Measurements from ENCODE around the gene NF1.
"Not testable (repeated sequence)": the region's sequence is repeated elsewhere in the genome, so short reads cannot be mapped to it uniquely, and the experiment has no call there.

Gene NF1

GRCh38 chr17:31136319-31136718 is 41.5 kb downstream of the NF1 start:
- DNase-seq: no peak

- no peak for DNase-seq
Measured at GRCh38 chr17:31140111-31140510, 45.3 kb downstream of the NF1 start.

- no peak for DNase-seq
Measured at GRCh38 chr17:31144428-31144827, 49.7 kb downstream of the NF1 start.

- no peak for DNase-seq
Measured at GRCh38 chr17:31144836-31145235, 50.1 kb downstream of the NF1 start.

GRCh38 chr17:31147507-31148202 is 52.9 kb downstream of the NF1 start:
- no peak for DNase-seq

- DNase-seq: no peak
Measured at GRCh38 chr17:31148205-31148604, 53.4 kb downstream of the NF1 start.

GRCh38 chr17:31152271-31152670 is 57.5 kb downstream of the NF1 start:
- no peak for DNase-seq

- DNase-seq: no peak
Measured at GRCh38 chr17:31155208-31155810, 60.5 kb downstream of the NF1 start.

- DNase-seq: no peak
Measured at GRCh38 chr17:31156326-31156725, 61.5 kb downstream of the NF1 start.

- DNase-seq: not testable (repeated sequence)
Measured at GRCh38 chr17:31156864-31157263, 62.1 kb downstream of the NF1 start.

- no peak for DNase-seq
Measured at GRCh38 chr17:31158746-31159377, 64.1 kb downstream of the NF1 start.

GRCh38 chr17:31163091-31163781 is 68.5 kb downstream of the NF1 start:
- DNase-seq: no peak

- no peak for DNase-seq
Measured at GRCh38 chr17:31167111-31167510, 72.3 kb downstream of the NF1 start.

GRCh38 chr17:31171701-31172100 is 76.9 kb downstream of the NF1 start:
- no peak for DNase-seq

- no peak for DNase-seq
Measured at GRCh38 chr17:31172388-31172787, 77.6 kb downstream of the NF1 start.

GRCh38 chr17:31174215-31174614 is 79.4 kb downstream of the NF1 start:
- DNase-seq: no peak

GRCh38 chr17:31175237-31175636 is 80.5 kb downstream of the NF1 start:
- DNase-seq: no peak

- not testable (repeated sequence) for DNase-seq
Measured at GRCh38 chr17:31176143-31176542, 81.4 kb downstream of the NF1 start.

GRCh38 chr17:31178951-31179350 is 84.2 kb downstream of the NF1 start:
- not testable (repeated sequence) for DNase-seq

GRCh38 chr17:31195305-31195704 is 100.5 kb downstream of the NF1 start:
- DNase-seq: no peak

- DNase-seq: peak; percentile 4
Measured at GRCh38 chr17:31198026-31198425, 103.2 kb downstream of the NF1 start.

GRCh38 chr17:31198666-31199065 is 103.9 kb downstream of the NF1 start:
- not testable (repeated sequence) for DNase-seq

GRCh38 chr17:31200287-31200686 is 105.5 kb downstream of the NF1 start:
- DNase-seq: no peak

- DNase-seq: no peak
Measured at GRCh38 chr17:31202968-31203367, 108.2 kb downstream of the NF1 start.

Measured in DMS53 (cell line).